Islet precursor cell (in vitro differentiated cells): ENCODE data around the gene FAM210A.
A peak's percentile ranks its signal among the peaks of the same experiment; 100 is the strongest.
"Not testable (repeated sequence)": the region's sequence is repeated elsewhere in the genome, so short reads cannot be mapped to it uniquely, and the experiment has no call there.

Experiments
- DNase-seq: peaks from one replicate; pipeline ENCODE4 v3.0.0-alpha.2; 2018

Gene FAM210A

GRCh38 chr18:13726232-13726971 lies at the start of gene FAM210A, which contains the start of gene RNMT:
FAM210A (minus strand) TSS chr18:13726558; CDS start chr18:13682077, 44,481 bp downstream.
RNMT (plus strand) TSS chr18:13726673; CDS start chr18:13731518, 4,845 bp downstream.
- peak; percentile 97 for DNase-seq

- DNase-seq = no peak
Observed at GRCh38 chr18:13775058-13775457, 48.7 kb upstream of the FAM210A start.

GRCh38 chr18:13762690-13763439 lies 36.5 kb upstream of the FAM210A start:
- DNase-seq = no peak

GRCh38 chr18:13760047-13760446 lies 33.7 kb upstream of the FAM210A start:
- DNase-seq = no peak

- no peak for DNase-seq
Observed at GRCh38 chr18:13758622-13759021, 32.3 kb upstream of the FAM210A start.

GRCh38 chr18:13756671-13757070 lies 30.3 kb upstream of the FAM210A start:
- no peak for DNase-seq

- no peak for DNase-seq
Observed at GRCh38 chr18:13756261-13756660, 29.9 kb upstream of the FAM210A start.

- DNase-seq = not testable (repeated sequence)
Observed at GRCh38 chr18:13751599-13751998, 25.2 kb upstream of the FAM210A start.

- DNase-seq = no peak
Observed at GRCh38 chr18:13746633-13747032, 20.3 kb upstream of the FAM210A start.

GRCh38 chr18:13745696-13746095 lies 19.3 kb upstream of the FAM210A start:
- DNase-seq = no peak

- DNase-seq = no peak
Observed at GRCh38 chr18:13735681-13736080, 9.3 kb upstream of the FAM210A start.

GRCh38 chr18:13730481-13730880 lies 4.1 kb upstream of the FAM210A start:
- DNase-seq = no peak

GRCh38 chr18:13726972-13727331 lies 594 bp upstream of the FAM210A start:
- peak; percentile 84 for DNase-seq

- no peak for DNase-seq
Observed at GRCh38 chr18:13725566-13726231, 659 bp downstream of the FAM210A start.

- no peak for DNase-seq
Observed at GRCh38 chr18:13720847-13721246, 5.5 kb downstream of the FAM210A start.

- DNase-seq = no peak
Observed at GRCh38 chr18:13720123-13720522, 6.2 kb downstream of the FAM210A start.

- no peak for DNase-seq
Observed at GRCh38 chr18:13716916-13717315, 9.4 kb downstream of the FAM210A start.

- DNase-seq = no peak
Observed at GRCh38 chr18:13715330-13715729, 11.0 kb downstream of the FAM210A start.

- no peak for DNase-seq
Observed at GRCh38 chr18:13713455-13714055, 12.8 kb downstream of the FAM210A start.

GRCh38 chr18:13712400-13713131 lies 13.8 kb downstream of the FAM210A start:
- DNase-seq = no peak

- DNase-seq = no peak
Observed at GRCh38 chr18:13710414-13710831, 15.9 kb downstream of the FAM210A start.

- DNase-seq = no peak
Observed at GRCh38 chr18:13703899-13704298, 22.5 kb downstream of the FAM210A start.

- no peak for DNase-seq
Observed at GRCh38 chr18:13700153-13700552, 26.2 kb downstream of the FAM210A start.
